Breast epithelium (tissue), 4 donors: ENCODE measurements around the gene COCH. TPM values are rescaled to one million over a fixed set of nuclear protein-coding genes. Genes with fewer than 3 reads are reported as not detected.

ENCODE experiments used
- DNase-seq, 2 donors: peaks; one replicate each; pipeline ENCODE4 v3.0.0-alpha.2; 2019; ENCODE audit warnings: low spot score in 2 of 2
- H3K27ac ChIP-seq, 2 donors: fragments of 200-600 bp; sonication (generic) in 1 of 2; one replicate each; pipeline ENCODE4 v1.5.1; 2016 to 2019; ENCODE audit warnings: mild to moderate bottlenecking in 1 of 2
- H3K27me3 ChIP-seq, 2 donors: fragments of 200-600 bp; sonication (generic) in 1 of 2; one replicate each; pipeline versions ENCODE4 v1.5.1 to v1.6.0; 2017 to 2019; ENCODE audit warnings: control low read depth in 1 of 2, mild to moderate bottlenecking in 1 of 2
- H3K36me3 ChIP-seq: fragments of 200-600 bp; one replicate; pipeline ENCODE4 v1.5.1; 2019
- H3K4me1 ChIP-seq, 2 donors: fragments of 200-600 bp; sonication (generic); one replicate each; pipeline ENCODE4 v1.5.1; 2016 to 2019; ENCODE audit warnings: control low read depth in 1 of 2
- H3K4me3 ChIP-seq, 3 donors: fragments of 200-600 bp; sonication (generic); 1 replicate in 2 of 3; 2 replicates in 1 of 3; pipeline ENCODE4 v1.5.1; 2016 to 2019; ENCODE audit warnings: mild to moderate bottlenecking in 3 of 3, moderate library complexity in 2 of 3
- H3K9me3 ChIP-seq, 2 donors: fragments of 200-600 bp; sonication (generic) in 1 of 2; one replicate each; pipeline ENCODE4 v1.5.1; 2016 to 2019; ENCODE audit warnings: control low read depth in 1 of 2
- POLR2A ChIP-seq: fragments of 450-650 bp; IDR thresholded peaks from one replicate; pipeline ENCODE4 v1.6.1; 2016; ENCODE audit warnings: antibody characterized with exemption, mild to moderate bottlenecking, moderate library complexity
- POLR2AphosphoS5 ChIP-seq, 3 donors: sonication (generic); formaldehyde crosslinking; IDR thresholded peaks; one replicate each; pipeline ENCODE4 v1.6.1; 2017; ENCODE audit warnings: antibody characterized with exemption in 3 of 3
- intact Hi-C: fragments of 100-400 bp; cut with DNase I; formaldehyde crosslinking; loops from one replicate; pipeline ENCODE4 v1.15.1; 2023; ENCODE audit warnings: low total_unique reads
- total RNA-seq, 3 donors: library from RNA; depleted of rRNA; stranded (reverse); fragments of >200 nt; gene quantifications; one replicate each; pipeline ENCODE4 v1.1.0, GENCODE V29; 2016
- TF ChIP-seq, protein P1 (sequence below), 3 donors: fragments of 450-650 bp; IDR thresholded peaks; one replicate each; pipeline ENCODE4 v1.5.1; 2016 to 2017; ENCODE audit warnings: antibody characterized with exemption in 3 of 3, mild to moderate bottlenecking in 3 of 3, moderate library complexity in 3 of 3

The COCH gene
- total RNA-seq, 3 donors from 2014 or later, result 0.66 to 3.5 (median 1.6) TPM

DNA sequence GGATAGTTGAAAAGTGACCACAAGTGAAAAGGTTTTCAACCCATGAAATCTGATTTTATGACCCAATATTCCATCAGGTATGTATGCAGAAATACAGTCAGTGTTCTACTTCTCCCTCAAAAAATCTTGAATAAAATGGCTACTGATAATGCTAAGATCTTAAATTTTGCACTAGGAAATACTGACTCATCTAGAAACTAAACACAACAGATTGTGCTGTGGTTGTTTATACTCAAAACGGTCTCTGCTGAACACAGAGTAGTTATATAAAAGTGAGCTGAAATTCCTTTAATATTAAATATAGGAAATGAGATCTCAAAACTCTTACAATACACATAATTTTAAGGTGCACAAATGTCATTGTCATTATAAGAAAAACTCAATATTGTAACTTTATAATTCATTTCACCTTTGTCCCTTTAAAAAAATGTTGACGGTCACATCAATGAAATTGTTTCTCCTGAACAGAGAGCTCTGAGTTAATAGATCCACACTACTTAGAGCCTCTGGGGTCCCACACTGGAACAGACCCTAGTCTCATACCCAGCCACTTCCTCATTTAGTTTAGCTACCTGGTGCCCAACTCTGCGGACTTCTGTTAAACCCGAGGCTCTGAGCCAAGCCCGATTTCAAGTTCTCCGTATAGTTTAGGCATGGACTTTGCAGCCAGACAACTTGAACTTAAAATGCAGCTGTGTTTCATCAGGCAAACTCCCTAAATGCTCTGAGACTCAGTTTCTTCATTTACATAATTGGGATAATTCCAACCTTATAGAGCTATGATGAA is 9.3 kb downstream of the COCH start:
- Histone ChIP-seq H3K4me3 (no peak overlapping the region), H3K27me3 (no peaks in the 10 kb centered on the region), H3K27ac (no peak overlapping the region), H3K4me1 (no peaks in the 10 kb centered on the region), H3K9me3 (no peaks in the 10 kb centered on the region), H3K36me3 (no peaks in the 10 kb centered on the region)
- DNase-seq, result no peak
- intact Hi-C loops, result no loop called here
- TF ChIP-seq POLR2A, result no peak
- no peak for TF ChIP-seq POLR2AphosphoS5 (IDR thresholded peaks at IDR 0.05)
- TF ChIP-seq, protein P1, sequence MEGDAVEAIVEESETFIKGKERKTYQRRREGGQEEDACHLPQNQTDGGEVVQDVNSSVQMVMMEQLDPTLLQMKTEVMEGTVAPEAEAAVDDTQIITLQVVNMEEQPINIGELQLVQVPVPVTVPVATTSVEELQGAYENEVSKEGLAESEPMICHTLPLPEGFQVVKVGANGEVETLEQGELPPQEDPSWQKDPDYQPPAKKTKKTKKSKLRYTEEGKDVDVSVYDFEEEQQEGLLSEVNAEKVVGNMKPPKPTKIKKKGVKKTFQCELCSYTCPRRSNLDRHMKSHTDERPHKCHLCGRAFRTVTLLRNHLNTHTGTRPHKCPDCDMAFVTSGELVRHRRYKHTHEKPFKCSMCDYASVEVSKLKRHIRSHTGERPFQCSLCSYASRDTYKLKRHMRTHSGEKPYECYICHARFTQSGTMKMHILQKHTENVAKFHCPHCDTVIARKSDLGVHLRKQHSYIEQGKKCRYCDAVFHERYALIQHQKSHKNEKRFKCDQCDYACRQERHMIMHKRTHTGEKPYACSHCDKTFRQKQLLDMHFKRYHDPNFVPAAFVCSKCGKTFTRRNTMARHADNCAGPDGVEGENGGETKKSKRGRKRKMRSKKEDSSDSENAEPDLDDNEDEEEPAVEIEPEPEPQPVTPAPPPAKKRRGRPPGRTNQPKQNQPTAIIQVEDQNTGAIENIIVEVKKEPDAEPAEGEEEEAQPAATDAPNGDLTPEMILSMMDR (IDR thresholded peaks at IDR 0.05), result no peak

DNA sequence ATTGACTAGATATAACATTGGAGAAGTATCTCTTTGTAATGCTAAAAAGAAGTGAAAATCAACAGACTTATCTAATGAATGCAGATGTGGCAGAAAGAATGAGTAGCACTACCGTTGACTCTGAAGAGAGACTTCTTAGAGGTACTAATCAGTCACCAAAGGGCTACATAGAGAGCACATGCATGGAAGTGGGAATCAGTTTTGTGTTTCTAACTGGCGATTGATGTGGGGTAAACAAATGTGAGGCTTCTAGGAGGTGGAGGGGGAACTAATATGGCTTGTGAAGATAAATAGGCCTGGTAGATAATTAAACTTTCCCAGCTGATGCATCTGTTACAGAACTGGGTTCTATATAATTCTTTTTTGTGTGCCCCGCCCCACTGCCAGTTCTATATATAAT is 10.5 kb downstream of the COCH start:
- Histone ChIP-seq H3K36me3 (no peaks in the 10 kb centered on the region), H3K27ac (no peak overlapping the region), H3K4me3 (no peak overlapping the region), H3K4me1 (no peaks in the 10 kb centered on the region), H3K27me3 (no peaks in the 10 kb centered on the region), H3K9me3 (no peaks in the 10 kb centered on the region)
- no peak for TF ChIP-seq POLR2A
- TF ChIP-seq, protein P1 (IDR thresholded peaks at IDR 0.05), result no peak
- no peak for TF ChIP-seq POLR2AphosphoS5 (IDR thresholded peaks at IDR 0.05)
- no peak for DNase-seq
- intact Hi-C loops, result no loop called here

DNA sequence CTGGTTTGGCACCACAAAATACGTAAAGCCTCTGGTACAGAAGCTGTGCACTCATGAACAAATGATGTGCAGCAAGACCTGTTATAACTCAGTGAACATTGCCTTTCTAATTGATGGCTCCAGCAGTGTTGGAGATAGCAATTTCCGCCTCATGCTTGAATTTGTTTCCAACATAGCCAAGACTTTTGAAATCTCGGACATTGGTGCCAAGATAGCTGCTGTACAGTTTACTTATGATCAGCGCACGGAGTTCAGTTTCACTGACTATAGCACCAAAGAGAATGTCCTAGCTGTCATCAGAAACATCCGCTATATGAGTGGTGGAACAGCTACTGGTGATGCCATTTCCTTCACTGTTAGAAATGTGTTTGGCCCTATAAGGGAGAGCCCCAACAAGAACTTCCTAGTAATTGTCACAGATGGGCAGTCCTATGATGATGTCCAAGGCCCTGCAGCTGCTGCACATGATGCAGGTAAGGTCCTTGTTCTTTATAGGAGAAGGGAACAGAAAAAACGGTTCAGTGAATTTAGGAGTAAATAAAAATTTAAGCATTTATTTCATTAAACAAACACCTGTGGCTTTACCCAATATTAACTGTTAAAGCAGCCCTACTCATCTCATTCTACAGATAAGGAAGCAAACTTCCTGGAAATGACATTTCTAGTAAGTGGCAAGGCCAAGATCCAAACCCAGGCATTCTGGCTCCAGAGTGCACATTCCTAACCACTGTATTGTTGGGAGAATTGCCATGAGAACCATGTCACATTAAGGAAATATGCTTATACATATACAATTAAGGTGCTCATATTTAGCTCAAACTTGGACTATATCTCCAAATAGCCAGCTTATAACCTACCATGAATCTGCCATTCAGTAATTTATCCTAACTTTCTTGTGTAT is 11.7 kb downstream of the COCH start:
- Histone ChIP-seq H3K4me3 (no peak overlapping the region), H3K27me3 (no peaks in the 10 kb centered on the region), H3K27ac (no peak overlapping the region), H3K9me3 (no peaks in the 10 kb centered on the region), H3K4me1 (no peaks in the 10 kb centered on the region), H3K36me3 (no peaks in the 10 kb centered on the region)
- TF ChIP-seq POLR2AphosphoS5 (IDR thresholded peaks at IDR 0.05) (no peak), POLR2A (no peak)
- TF ChIP-seq, protein P1 (IDR thresholded peaks at IDR 0.05), result no peak
- no peak for DNase-seq
- intact Hi-C loops, result no loop called here

DNA sequence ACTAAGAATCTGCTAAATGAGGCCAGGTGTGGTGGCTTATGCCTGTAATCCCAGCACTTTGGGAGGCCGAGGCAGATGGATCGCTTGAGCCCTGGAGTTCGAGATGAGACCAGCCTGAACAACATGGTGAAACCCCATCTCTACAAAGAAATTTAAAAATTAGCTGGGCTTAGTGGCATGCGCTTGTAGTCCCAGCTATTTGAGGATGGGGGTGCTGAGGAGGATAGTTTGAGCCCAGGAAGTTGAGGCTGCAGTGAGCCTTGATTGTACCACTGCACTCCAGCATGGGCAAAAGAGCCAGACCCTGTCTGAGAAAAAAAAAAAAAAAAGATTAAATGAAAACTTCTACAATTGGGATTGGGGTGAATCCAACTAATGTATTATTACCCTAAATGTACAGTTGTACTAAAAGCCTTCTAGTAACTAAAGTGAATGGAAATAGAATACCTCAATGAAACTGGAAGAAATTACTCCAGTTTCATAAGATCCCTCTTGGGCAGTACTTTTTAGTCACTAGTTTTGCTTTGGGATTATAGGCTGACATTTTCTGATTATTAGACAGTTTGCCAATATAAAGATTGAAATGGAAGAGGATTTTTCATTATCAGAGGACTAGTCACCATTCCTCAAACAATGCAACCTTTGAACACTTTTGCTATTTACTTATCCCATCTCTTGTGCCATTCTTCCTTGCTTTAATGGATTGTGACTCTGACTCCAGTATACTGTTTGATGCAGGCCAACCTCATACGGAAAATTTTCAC is 14.3 kb downstream of the COCH start:
- DNase-seq, result no peak
- TF ChIP-seq POLR2AphosphoS5 (IDR thresholded peaks at IDR 0.05) (no peak), POLR2A (no peak)
- TF ChIP-seq, protein P1 (IDR thresholded peaks at IDR 0.05), result no peak
- H3K4me1 ChIP-seq, result no peaks in the 10 kb centered on the region
- no peaks in the 10 kb centered on the region for H3K27me3 ChIP-seq
- H3K36me3 ChIP-seq, result no peaks in the 10 kb centered on the region
- H3K9me3 ChIP-seq, result no peaks in the 10 kb centered on the region
- intact Hi-C loops, result no loop called here
- H3K4me3 ChIP-seq, result no peak overlapping the region
- no peak overlapping the region for H3K27ac ChIP-seq
